Measurements from ENCODE around the gene RRN3. TPM values are rescaled to one million over a fixed set of nuclear protein-coding genes. Genes with fewer than 3 reads are reported as not detected.
A peak's percentile ranks its signal among the peaks of the same experiment; 100 is the strongest.
"Not testable (repeated sequence)": the region's sequence is repeated elsewhere in the genome, so short reads cannot be mapped to it uniquely, and the experiment has no call there.

RRN3 gene, protein sequence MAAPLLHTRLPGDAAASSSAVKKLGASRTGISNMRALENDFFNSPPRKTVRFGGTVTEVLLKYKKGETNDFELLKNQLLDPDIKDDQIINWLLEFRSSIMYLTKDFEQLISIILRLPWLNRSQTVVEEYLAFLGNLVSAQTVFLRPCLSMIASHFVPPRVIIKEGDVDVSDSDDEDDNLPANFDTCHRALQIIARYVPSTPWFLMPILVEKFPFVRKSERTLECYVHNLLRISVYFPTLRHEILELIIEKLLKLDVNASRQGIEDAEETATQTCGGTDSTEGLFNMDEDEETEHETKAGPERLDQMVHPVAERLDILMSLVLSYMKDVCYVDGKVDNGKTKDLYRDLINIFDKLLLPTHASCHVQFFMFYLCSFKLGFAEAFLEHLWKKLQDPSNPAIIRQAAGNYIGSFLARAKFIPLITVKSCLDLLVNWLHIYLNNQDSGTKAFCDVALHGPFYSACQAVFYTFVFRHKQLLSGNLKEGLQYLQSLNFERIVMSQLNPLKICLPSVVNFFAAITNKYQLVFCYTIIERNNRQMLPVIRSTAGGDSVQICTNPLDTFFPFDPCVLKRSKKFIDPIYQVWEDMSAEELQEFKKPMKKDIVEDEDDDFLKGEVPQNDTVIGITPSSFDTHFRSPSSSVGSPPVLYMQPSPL
- 19.7 TPM for total RNA-seq (ENCODE audit: insufficient read depth, low replicate concordance)

DNA sequence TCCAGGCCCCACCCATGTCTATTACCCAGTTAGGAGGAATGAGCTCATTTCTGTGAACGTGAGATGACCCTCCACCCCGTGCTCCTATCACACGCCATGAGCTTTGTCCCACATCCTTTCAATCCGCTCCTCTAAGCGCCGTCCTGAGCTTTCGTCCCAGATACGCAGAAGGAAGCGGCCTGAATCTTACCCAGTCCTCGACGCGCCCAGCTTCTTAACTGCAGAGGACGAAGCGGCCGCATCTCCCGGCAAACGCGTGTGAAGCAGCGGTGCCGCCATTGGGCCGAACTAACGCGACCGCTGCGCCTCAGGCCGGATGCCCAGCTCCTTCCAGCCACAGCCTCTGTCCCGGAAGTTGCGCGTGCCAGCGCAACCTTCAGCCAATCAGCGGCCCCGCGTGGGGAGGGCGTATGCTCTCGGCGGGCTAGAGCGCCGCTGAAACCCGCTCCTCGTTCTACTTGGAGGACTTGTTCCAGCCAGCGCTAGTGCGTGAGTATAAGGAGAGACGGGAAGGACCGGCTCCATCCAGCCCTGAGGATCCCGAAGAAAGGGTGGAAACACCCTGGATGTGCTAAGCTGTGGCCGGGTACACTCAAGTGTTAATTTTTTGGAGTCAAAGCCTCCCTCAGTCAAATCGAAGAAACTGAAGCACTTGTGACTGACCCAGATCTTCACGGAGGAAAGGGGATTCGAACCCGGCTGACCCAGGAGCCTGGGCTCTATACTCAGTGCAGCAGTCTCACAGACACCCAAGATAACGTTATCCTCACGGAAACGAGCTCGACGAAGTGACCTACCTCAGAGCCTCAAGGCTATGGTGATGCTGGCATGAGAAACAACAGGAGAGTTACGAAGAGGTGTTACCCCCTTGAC lies at the start of gene RRN3:
TSS of gene RRN3 (minus strand) at position 318 of the 873 bp plus-strand sequence. CDS start at position 279, 39 bp downstream.
- DNase-seq (ENCODE audit: low spot score): peak; percentile 96

DNA sequence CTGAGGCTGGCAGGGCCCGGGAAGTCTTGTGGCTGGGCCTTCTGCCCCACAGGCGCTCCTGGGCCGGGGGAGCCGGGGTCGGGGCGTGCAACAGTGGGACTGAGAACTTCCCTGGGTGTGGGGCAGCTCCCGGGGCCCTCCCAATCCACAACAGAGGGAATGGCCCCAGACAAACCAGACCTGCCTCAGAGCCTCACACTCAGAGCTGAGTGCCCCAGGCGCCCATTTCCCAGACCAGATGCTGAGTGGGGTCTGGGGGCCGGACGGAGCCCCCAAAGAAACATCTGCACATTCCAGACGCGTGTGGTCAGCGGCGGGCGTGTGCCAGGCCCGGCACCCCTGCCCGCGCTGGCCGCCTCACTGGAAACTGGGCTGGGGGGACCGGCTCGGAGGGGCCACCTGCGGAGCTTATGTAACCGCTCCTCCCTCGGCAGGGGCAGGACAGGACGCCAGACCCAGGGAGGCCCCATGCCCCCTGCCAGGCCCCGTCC lies 49.6 kb upstream of the RRN3 start:
- not testable (repeated sequence) for DNase-seq (ENCODE audit: low spot score)

DNA sequence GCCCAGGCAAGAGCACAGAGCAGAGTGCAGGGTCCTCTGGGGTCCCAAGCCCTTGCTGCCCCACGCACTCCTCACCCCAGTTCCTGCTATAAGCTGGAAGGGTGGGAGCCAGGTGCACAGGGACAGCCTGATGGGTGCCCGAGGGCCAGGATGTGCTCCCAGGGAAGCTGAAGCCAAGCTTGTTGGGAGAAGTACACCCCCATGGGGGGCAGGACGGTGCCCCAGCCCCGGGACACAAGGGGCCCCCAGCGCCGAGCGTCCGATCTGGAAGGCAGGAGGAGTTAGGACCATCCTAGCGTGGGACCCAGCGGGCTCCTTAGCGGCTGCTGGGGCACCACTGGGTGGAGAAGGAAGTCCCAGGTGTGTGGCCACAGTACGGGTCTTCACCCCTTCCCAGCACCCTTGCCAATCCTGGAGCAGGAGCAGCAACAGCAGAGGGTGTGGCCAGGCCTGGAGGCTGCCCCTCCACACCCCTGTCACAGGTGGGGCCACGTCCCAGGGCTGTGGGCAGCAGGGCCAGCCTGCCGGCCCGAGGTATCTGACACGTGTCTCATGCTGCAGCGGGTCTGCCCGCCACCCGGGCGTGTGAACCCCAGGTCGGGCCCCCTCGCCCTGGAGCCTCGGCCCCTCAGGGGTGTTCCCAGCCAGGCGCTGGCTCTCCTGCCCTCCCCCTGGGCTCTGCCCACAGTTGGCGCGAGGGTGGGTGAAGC lies 49.0 kb upstream of the RRN3 start:
- not testable (repeated sequence) for DNase-seq (ENCODE audit: low spot score)

DNA sequence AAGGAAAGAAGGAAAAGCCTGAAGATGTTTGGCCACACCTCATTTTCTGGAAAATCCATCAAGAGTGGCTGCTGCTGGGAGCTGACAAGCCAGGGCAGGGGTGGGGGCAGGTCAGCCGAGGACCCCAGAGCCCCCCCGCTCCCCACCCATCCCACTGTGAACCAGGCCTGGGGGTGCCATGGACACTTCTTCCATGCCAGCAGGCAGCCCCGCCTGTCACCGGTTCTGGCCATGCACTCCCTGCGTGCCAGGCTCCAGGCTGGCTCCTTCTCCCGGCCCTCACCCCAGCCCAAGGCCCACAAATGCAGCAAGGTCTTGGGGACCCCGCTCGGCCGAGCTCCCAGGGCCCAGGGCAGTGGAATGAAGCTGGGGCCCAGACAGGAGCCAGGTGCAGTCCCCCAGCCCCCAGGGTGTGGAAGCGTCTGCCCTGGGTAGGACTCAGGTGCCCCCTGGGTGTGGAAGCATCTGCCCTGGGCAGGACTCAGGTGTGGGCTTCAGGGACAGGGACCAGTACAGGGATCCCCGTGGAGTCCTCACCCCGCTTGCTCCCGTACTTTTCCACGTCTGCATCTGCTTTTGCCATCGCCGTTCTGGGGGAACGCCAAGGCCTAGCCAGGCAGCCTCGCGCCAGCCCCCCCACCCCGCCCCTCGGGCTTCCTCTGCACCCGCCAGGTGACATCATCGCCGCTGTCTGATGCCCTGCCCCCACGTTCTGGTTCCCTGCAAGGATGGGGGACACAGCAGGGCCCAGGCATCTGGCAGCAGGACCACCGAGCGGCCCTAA lies 48.2 kb upstream of the RRN3 start:
- DNase-seq (ENCODE audit: low spot score): not testable (repeated sequence)

DNA sequence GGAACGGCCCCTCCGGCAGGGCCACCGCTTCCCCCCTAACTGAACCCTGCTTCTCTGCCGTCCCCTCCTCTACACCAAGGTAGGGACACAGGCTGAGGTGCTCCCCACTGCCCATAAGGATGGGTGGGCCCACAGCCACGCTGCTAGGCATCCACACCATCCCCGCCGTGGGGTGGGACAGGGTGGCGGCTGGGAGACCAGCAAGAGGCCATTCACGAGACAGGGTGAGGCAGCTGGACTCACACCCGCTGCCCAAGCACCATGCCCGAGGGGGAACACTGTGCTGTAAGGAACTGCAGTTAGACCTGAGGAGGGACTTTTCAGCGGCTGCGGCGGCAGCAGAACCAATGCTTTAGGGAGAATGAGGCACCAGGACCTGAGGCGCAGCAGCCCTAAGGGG lies 47.5 kb upstream of the RRN3 start:
- DNase-seq (ENCODE audit: low spot score): no peak

DNA sequence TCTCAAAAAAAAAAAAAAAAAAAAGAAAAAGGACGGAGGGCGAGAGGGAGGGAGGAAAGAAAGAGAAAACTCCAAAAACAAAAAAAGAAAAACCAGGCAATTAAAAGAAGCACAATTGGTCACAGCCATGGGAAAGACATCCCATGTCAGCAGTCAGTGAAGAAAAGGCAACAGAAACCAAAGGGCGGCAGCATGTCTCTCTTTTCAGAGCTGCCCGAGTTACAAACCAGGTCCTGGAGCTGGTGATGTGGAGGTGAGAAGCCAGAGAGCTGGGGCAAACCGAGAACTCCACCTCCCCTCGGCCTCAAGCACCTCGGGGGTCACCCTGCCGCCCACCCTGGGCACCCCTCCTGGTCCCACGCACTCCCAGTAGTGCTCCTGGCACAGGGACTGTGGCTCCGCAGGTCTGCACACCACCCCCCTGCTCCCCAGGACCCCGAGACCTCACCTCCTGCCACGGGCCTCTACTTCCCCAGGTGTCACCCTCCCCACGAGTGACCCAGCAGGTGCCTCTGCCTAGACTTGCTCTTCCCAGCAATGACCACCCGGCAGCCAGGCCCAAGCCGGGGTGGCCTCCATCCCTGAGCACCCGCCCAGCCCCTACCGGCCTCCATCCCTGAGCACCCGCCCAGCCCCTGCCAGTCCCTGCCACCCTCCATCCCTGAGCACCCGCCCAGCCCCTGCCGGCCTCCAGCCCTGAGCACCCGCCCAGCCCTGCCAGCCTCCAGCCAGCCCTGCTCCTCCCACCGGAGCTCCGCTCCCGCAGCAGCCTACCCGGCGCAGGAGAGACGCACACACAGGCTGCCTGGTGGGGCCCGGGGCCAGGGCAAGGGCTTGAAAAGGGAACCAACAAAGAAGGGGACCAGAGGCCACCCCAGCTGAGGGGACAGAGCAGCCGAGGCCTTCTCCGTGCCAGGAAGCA lies 46.6 kb upstream of the RRN3 start:
- DNase-seq (ENCODE audit: low spot score): not testable (repeated sequence)

DNA sequence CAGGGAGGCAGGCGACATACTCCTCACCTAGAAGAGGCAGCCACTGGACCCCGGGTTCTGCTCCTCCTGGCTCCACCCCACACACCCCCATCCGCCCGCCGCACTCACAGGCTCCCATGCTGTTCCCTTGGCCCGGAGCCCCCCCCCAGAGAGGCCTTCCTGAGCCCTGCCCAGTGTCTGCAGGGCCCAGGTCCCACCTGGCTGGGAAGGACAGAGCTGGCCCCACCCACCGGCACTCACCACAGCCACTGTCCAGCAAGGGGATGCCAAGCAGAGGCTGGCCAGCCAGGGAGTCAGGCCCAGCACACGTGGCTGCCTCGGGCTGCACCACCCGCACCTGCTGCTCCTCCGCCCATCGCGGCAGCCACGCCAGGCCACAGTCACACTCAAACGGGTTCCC lies 43.4 kb upstream of the RRN3 start:
- DNase-seq (ENCODE audit: low spot score): not testable (repeated sequence)

DNA sequence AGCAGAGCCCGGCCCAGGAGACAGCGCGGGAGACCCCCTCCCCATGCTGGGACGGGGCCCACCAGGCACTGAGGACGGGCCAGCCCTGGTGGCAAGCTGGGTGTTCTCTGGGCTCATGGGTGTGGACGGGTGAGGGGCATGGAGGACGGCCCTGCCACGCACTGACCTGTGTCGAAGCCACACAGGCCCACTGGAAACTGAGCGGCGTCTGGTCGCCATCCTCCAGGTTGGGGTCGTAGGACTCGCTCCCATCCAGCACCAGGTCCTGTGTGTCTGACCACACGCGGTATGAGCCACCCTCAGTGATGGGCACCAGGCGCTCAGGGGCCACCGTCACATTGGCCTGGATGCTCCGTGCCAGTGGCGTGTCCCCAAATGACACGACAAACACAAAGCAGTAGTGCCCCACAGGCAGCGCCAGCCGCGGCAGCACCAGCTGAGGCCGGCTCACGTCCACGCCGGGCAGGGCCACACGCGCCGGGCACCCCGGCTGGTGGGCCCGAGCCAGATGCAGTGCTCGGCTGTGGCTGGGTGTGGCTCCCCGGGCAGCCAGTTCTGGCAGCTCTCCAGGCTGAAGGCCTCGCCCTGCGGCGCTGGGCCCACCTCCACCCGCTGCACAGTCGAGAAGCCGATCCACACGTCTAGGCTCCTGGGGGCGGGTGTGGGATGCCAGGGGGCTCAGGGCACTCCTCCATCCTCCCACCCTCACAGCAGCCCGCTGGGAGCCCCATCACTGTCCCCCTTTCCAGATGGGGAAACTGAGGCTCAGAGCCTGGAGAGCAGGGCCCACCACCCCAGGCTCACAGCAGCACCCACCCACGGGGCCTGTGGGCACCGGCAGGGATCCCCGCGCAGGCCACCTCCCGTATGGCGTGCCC lies 41.6 kb upstream of the RRN3 start:
- not testable (repeated sequence) for DNase-seq (ENCODE audit: low spot score)

DNA sequence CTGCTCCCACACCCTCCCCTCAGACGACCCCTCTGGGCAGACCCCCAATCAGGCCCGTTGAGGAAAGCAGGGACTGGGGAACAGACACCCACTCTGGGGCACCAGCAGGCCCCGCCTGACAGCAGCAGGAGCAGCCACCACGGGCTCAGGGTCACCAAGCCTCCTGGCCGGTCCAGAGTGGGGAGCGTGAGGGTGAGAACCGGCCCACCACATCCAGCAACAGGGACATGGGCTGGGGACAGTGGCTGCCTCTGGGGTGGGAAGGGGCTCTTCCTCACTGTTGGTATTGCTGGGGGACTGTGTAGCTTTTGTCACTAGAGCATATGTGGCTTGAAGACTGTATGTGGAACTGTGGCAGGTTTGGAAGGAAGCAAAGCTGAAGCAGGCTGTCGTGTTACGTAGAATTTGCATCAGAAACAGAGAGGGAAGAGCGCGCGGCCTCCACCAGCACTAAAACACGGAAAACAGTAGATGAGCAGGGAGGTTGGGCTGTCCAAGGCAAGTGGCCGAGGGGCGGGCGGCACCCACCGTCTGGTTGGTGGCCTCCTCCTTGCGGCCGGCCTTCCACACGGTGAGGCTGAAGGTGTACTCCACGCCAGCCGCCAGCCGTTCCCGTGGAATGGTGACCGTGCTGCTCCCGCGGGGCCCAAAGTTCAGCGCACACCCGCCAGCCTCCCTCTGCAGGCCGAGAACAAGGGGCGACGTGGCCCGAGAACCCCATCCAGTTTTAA lies 40.8 kb upstream of the RRN3 start:
- DNase-seq (ENCODE audit: low spot score): not testable (repeated sequence)

DNA sequence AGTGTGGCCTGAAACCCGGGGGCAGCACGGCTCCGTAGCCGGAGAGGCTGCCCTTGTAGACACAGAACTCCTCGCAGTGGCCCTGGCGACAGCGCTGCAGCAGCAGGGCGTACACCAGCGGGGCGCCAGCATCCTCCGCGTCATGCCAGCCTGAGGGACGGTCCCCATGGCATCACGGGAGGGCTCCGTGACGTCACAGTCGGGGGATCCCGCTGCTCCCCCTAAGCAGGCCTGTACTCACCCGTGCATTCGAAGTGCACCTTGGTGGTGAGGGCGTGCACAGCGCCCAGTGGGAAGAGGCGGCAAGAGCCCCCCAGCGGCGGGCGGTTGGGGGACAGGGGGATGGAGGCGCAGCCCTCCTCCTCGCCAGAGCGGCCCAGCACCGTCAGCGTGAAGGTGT lies 39.5 kb upstream of the RRN3 start:
- not testable (repeated sequence) for DNase-seq (ENCODE audit: low spot score)

DNA sequence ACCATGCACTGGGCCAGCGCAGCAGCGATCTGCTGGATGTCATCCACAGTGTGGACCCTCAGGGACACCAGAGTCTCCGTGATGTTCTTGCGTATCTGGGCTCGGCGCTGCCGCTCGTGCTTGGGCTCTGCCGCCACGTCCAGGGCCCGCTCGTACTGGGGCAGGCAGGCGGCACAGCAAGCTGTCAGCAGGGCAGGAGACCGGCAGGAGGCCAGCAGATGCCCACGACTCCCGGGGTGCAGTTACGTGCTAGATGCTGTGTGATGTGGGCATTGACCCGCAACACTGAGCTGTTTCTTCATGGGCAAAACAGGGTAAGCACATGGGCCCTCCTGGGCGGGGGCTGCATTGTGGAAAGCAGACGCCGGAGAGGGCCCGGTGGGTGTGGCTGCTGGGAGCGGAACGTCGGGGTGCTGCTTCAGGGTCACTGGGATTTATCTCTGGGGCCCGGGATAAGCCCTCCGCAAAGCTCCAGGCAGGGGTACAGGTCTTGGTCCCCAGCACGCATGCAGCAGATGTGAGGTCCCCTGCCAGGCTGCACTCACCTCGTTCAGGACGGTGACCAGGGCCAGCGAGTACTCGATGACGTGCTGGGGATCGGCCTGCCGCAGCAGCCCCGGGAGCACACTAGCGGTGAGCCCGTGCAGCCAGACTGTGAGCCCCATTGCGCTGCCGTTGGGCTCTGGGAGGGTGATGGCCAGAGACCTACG lies 38.8 kb upstream of the RRN3 start:
- not testable (repeated sequence) for DNase-seq (ENCODE audit: low spot score)

DNA sequence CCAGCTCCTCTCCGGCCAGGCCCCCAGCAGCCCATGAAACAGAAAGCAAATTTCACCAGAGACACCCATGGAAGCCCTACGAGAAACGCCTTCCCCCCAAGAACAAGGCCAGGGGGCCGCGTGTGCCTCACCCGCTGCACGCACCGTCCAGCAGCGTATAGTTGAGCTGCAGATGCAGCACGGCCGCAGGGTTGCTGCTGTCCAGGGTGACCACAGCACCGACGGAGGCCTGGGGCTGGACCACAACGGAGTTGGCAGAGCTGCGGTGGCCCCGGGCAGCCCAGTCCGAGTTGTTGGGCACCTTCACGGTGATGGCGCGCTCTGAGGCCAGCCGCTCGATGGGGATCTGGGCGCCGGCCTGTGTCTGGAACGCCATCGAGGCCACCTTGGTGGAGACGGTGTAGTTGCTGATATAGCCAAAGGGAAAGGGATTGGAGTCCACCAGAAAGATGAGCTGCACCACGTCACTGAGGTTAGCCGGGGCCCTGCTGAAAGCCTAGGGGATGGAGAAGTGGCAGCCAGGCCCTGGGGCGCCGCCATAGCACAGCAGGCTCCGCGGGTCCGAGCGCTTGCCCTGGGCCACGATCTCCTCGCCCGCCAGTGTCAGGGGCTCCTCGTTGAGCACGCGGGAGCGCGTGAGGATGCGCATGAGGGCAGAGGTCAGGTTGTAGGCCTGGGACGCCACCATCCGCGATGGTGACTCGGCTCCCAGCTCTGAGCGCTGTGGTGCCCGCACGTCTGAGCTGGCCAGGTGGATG lies 37.0 kb upstream of the RRN3 start:
- DNase-seq (ENCODE audit: low spot score): not testable (repeated sequence)

DNA sequence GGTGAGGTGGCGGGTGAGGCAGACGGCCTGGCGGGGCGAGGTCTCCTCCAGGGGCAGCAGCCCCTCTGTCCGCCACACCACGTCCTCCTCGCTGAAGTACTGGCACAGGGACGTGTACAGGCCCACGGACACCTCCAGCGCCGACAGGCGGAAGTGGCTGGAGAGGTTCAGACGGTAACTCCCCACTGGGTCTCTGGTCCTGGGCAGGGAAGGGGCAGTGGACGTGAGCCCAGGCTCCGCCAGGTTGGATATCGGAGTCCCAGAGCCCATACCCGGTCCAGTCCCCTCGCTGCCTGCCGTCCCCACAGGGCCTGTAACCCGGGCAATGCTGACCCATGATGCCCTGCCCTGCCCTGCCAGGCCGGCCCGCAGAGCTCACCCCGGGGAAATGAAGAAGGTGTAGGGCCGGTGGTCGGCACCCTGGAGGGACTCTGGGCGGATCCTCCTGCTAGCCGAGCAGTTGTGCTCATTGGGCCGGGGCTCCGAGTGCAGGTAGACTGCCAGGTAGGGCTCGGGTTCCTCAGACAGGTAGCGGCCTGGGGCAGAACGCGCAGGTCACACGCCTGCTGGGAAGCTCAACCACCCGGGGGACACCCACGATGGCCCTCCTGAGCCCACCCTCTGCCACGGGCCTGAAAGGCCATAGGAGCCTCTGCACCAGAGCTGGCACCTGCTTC lies 36.3 kb upstream of the RRN3 start:
- not testable (repeated sequence) for DNase-seq (ENCODE audit: low spot score)

DNA sequence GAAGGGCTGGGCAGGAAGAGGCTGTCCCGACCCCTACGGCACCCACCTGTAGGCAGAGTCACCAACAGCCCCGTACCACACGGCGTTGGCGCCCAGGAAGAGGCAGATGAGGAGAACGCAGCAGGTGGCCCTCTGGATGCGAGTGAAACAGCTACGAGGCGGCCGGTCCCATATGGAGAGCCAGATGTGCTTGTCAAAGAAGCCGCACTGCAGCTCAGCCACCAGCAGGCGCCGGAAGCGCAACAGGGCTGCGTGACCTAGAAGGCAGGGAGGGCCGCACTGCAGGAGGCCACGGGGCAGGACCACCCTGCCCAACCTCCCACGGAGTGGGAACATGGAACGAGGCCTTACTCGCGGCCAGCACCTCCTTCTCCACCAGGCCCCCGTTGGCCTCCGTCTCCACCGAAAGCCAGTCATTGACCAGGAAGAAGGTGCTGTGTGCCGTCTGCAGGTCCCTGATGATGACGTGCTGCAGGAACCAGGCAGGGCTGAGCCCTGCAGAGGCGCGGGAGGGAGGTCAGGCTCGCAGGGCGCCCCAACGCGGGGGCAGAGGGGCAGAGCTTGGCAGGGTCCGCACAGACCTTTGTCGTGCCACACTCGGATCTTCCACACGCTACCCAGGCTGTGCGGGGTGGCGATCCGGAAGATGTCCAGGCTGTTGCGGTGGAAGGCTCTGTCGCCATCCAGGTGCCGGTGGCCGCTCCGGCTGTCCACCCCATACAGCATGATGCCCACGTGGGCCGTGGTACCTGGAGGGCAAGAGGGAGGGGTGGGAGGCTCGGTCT lies 33.8 kb upstream of the RRN3 start:
- DNase-seq (ENCODE audit: low spot score): not testable (repeated sequence)

Data from umbilical cord (tissue), 2 donors.